ENCODE data around the gene FGF14.

Gene FGF14

DNA sequence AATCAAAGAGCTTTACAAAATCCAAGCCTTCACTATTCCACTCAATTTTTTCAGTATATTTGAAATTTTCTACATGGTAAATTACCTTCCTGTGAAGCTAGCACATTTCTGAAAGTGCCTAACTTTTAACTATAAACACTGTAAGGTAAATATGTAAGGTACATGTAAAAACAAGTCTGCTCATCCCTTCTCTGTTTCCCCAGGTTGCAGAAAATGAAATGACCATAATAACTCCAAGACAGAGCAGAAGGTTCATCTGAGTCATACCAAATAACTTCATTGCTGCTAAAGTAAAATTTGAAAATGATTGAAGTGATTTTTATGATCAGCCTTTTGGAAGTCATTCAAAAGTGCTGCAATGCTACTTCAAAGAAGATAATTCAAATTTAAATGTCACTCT, 28.6 kb downstream of the FGF14 start:
- no peaks in the 10 kb centered on the region for H3K9me3 ChIP-seq (ENCODE audit: control insufficient read depth, insufficient read depth, low read length)
- no peak overlapping the region for H3K4me3 ChIP-seq (ENCODE audit: low read length)
- no peak overlapping the region for H3K27ac ChIP-seq (ENCODE audit: low read depth, low read length)
- no peaks in the 10 kb centered on the region for H3K36me3 ChIP-seq (ENCODE audit: control insufficient read depth, low read length)
- no peaks in the 10 kb centered on the region for H3K9me2 ChIP-seq (replicated peaks; ENCODE audit: control insufficient read depth, low read length)
- no peaks in the 10 kb centered on the region for H3F3A ChIP-seq (ENCODE audit: control insufficient read depth, insufficient read depth)
- no peaks in the 10 kb centered on the region for H3K4me1 ChIP-seq (ENCODE audit: control insufficient read depth, low read length)
- TF ChIP-seq EZH2phosphoT487 (IDR thresholded peaks at IDR 0.05; ENCODE audit: borderline replicate concordance, low read length) (no peak), CTCF (IDR thresholded peaks at IDR 0.05; ENCODE audit: low read depth, low read length, poor library complexity, severe bottlenecking) (no peak)
- no peaks in the 10 kb centered on the region for H3K27me3 ChIP-seq (ENCODE audit: control insufficient read depth, low read length)
- no peaks in the 10 kb centered on the region for H4K20me1 ChIP-seq (ENCODE audit: control insufficient read depth, insufficient read depth, low read depth, low read length)
- no peaks in the 10 kb centered on the region for H3K79me2 ChIP-seq (ENCODE audit: control insufficient read depth, low read length)
- H3K4me2 ChIP-seq (ENCODE audit: low read length), result no peak overlapping the region

- H3K4me1 ChIP-seq (ENCODE audit: control insufficient read depth, low read length), result no peaks in the 10 kb centered on the region
- no peaks in the 10 kb centered on the region for H3F3A ChIP-seq (ENCODE audit: control insufficient read depth, insufficient read depth)
- no peaks in the 10 kb centered on the region for H4K20me1 ChIP-seq (ENCODE audit: control insufficient read depth, insufficient read depth, low read depth, low read length)
- no peak for TF ChIP-seq CTCF (IDR thresholded peaks at IDR 0.05; ENCODE audit: low read depth, low read length, poor library complexity, severe bottlenecking)
- no peak for TF ChIP-seq EZH2phosphoT487 (IDR thresholded peaks at IDR 0.05; ENCODE audit: borderline replicate concordance, low read length)
- H3K9me2 ChIP-seq (replicated peaks; ENCODE audit: control insufficient read depth, low read length), result no peaks in the 10 kb centered on the region
- H3K4me2 ChIP-seq (ENCODE audit: low read length), result no peak overlapping the region
- no peaks in the 10 kb centered on the region for H3K27me3 ChIP-seq (ENCODE audit: control insufficient read depth, low read length)
- H3K4me3 ChIP-seq (ENCODE audit: low read length), result no peak overlapping the region
- no peak overlapping the region for H3K27ac ChIP-seq (ENCODE audit: low read depth, low read length)
- no peaks in the 10 kb centered on the region for H3K36me3 ChIP-seq (ENCODE audit: control insufficient read depth, low read length)
- H3K79me2 ChIP-seq (ENCODE audit: control insufficient read depth, low read length), result no peaks in the 10 kb centered on the region
- no peaks in the 10 kb centered on the region for H3K9me3 ChIP-seq (ENCODE audit: control insufficient read depth, insufficient read depth, low read length)
These were observed 32.5 kb downstream of the FGF14 start for GRCh38 chr13:102369302-102369701.

DNA sequence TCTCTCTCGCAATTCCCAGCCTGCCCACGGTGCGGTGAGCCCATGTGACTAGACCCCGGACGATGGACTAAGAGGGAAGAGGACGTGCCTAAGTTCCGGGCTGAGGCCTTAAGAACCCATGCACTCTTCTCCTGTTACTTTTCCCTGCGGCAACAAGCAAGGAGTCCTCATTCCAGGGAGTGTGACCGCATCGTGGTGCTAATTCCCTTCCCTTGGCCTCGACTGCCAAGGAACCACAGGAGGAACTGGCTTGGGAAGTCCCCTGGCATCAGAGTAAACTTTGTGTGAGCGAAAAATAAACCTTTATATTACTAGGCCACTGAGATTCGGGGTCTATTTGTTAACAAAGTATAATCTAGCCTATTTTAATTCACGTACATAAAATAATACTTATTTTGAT, 34.0 kb downstream of the FGF14 start:
- no peak overlapping the region for H3K4me2 ChIP-seq (ENCODE audit: low read length)
- H3K27ac ChIP-seq (ENCODE audit: low read depth, low read length), result no peak overlapping the region
- no peaks in the 10 kb centered on the region for H3K36me3 ChIP-seq (ENCODE audit: control insufficient read depth, low read length)
- no peaks in the 10 kb centered on the region for H3K27me3 ChIP-seq (ENCODE audit: control insufficient read depth, low read length)
- TF ChIP-seq EZH2phosphoT487 (IDR thresholded peaks at IDR 0.05; ENCODE audit: borderline replicate concordance, low read length) (no peak), CTCF (IDR thresholded peaks at IDR 0.05; ENCODE audit: low read depth, low read length, poor library complexity, severe bottlenecking) (no peak)
- H4K20me1 ChIP-seq (ENCODE audit: control insufficient read depth, insufficient read depth, low read depth, low read length), result no peaks in the 10 kb centered on the region
- no peaks in the 10 kb centered on the region for H3K9me3 ChIP-seq (ENCODE audit: control insufficient read depth, insufficient read depth, low read length)
- H3K4me1 ChIP-seq (ENCODE audit: control insufficient read depth, low read length), result no peaks in the 10 kb centered on the region
- no peaks in the 10 kb centered on the region for H3K9me2 ChIP-seq (replicated peaks; ENCODE audit: control insufficient read depth, low read length)
- no peaks in the 10 kb centered on the region for H3F3A ChIP-seq (ENCODE audit: control insufficient read depth, insufficient read depth)
- no peak overlapping the region for H3K4me3 ChIP-seq (ENCODE audit: low read length)
- H3K79me2 ChIP-seq (ENCODE audit: control insufficient read depth, low read length), result no peaks in the 10 kb centered on the region

DNA sequence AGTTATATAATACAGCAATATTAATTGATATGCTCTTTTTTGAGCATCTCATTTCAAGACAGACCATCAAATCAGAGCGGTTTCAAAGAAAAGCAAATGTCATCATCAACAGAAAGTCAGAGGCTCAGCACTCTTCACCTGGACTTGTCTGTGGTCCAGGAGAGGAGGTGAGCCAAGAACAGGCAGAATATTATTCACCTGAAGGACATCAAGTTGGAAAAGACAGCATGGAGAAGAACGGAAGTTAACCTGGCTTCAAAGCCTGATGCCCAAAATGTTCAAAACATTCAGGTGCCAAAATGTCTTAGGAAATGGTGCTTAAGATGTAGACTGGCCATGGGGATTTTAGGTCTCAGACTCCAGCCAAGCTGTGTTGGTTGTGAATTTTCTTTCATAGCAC, 40.7 kb downstream of the FGF14 start:
- Histone ChIP-seq H3K36me3 (ENCODE audit: control insufficient read depth, low read length) (no peaks in the 10 kb centered on the region), H3K27me3 (ENCODE audit: control insufficient read depth, low read length) (no peaks in the 10 kb centered on the region), H3K4me1 (ENCODE audit: control insufficient read depth, low read length) (no peaks in the 10 kb centered on the region), H3K4me2 (ENCODE audit: low read length) (no peak overlapping the region), H3K4me3 (ENCODE audit: low read length) (no peak overlapping the region), H3F3A (ENCODE audit: control insufficient read depth, insufficient read depth) (no peaks in the 10 kb centered on the region), H3K79me2 (ENCODE audit: control insufficient read depth, low read length) (no peaks in the 10 kb centered on the region), H3K27ac (ENCODE audit: low read depth, low read length) (no peak overlapping the region), H3K9me2 (replicated peaks; ENCODE audit: control insufficient read depth, low read length) (no peaks in the 10 kb centered on the region), H3K9me3 (ENCODE audit: control insufficient read depth, insufficient read depth, low read length) (no peaks in the 10 kb centered on the region), H4K20me1 (ENCODE audit: control insufficient read depth, insufficient read depth, low read depth, low read length) (no peaks in the 10 kb centered on the region)
- TF ChIP-seq EZH2phosphoT487 (IDR thresholded peaks at IDR 0.05; ENCODE audit: borderline replicate concordance, low read length), result no peak
- TF ChIP-seq CTCF (IDR thresholded peaks at IDR 0.05; ENCODE audit: low read depth, low read length, poor library complexity, severe bottlenecking), result no peak

Data from DOHH2 (cell line).